Measurements from ENCODE around the gene CTIF.

CTIF gene

DNA sequence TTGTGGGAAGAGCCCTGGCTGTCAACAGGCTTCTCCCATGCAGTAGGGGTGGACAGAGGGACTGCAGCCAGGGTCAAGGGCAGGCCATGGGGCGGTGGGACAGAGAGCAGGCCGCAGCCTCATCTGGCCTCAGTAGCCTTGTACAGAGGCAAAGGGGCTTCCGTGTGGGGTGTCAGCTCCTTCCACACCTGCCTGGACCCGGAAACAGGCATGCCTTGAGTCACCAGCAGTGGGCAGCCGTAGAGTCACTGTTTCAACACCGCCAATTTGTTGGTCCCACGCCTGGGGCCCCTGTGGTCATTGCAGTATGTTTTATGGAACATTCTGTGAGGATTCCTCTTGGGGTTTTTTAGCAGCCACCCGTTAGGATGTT, 238.9 kb downstream of the CTIF start:
- TF ChIP-seq, protein P1, sequence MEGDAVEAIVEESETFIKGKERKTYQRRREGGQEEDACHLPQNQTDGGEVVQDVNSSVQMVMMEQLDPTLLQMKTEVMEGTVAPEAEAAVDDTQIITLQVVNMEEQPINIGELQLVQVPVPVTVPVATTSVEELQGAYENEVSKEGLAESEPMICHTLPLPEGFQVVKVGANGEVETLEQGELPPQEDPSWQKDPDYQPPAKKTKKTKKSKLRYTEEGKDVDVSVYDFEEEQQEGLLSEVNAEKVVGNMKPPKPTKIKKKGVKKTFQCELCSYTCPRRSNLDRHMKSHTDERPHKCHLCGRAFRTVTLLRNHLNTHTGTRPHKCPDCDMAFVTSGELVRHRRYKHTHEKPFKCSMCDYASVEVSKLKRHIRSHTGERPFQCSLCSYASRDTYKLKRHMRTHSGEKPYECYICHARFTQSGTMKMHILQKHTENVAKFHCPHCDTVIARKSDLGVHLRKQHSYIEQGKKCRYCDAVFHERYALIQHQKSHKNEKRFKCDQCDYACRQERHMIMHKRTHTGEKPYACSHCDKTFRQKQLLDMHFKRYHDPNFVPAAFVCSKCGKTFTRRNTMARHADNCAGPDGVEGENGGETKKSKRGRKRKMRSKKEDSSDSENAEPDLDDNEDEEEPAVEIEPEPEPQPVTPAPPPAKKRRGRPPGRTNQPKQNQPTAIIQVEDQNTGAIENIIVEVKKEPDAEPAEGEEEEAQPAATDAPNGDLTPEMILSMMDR (IDR thresholded peaks at IDR 0.05; ENCODE audit: insufficient read depth, low read length, poor library complexity, severe bottlenecking), result no peak
- TF ChIP-seq EZH2phosphoT487 (conservative IDR thresholded peaks at IDR 0.05; ENCODE audit: low read length), result no peak
- H3K4me3 ChIP-seq (ENCODE audit: insufficient read depth, low read length, poor library complexity, severe bottlenecking), result no peak overlapping the region
- no peaks in the 10 kb centered on the region for H3K79me2 ChIP-seq (ENCODE audit: insufficient read depth, low read length)
- no peak overlapping the region for H3K9ac ChIP-seq (ENCODE audit: low read length)
- H3K9me2 ChIP-seq (replicated peaks; ENCODE audit: insufficient read depth, low read length), result no peaks in the 10 kb centered on the region
- no peak overlapping the region for H3K27ac ChIP-seq (ENCODE audit: low read depth, low read length)
- H3F3A ChIP-seq (ENCODE audit: insufficient read depth), result no peaks in the 10 kb centered on the region
- no peaks in the 10 kb centered on the region for H3K9me3 ChIP-seq (ENCODE audit: insufficient read depth, low read length)
- no peaks in the 10 kb centered on the region for H3K36me3 ChIP-seq (ENCODE audit: low read length)
- H3K27me3 ChIP-seq (ENCODE audit: low read length), result no peaks in the 10 kb centered on the region
- no peak overlapping the region for H3K4me2 ChIP-seq (ENCODE audit: low read depth, low read length, poor library complexity, severe bottlenecking)
- no peak overlapping the region for H2AFZ ChIP-seq (ENCODE audit: low read depth, low read length, severe bottlenecking)
- H4K20me1 ChIP-seq (ENCODE audit: low read depth, low read length), result no peaks in the 10 kb centered on the region

DNA sequence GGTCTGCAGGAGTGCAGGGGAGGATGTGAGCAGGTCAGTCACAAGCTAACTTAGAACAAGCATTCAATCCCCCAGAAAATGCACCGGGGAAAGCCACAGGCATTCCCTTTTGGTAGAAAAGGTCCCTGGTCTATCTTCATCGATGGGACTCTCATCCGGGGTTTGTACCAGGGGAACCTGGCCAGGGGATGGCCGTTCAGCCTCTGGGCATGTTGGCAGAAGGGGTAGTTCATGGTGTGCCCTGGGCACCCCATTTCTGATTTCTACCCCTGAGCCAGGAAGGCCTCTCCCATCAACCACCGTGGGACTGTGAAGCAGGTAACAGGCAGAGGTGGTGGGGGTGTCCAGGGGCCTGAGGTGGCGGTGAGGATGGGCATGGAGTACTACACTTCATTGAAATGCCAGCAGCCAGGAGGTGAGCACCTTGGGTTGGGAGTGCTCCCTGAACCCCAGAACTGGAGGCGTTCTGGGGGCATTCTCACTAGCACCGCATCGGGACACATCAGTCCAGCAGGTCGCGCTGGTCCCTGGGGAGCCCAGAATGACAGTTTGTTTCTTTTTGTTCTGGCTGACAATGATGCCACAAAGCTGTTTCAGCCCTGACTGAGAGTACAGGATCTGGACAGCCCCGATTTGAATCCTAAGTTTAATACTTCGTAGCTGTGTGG, 239.6 kb downstream of the CTIF start:
- no peak for TF ChIP-seq EZH2phosphoT487 (conservative IDR thresholded peaks at IDR 0.05; ENCODE audit: low read length)
- TF ChIP-seq, protein P1 (IDR thresholded peaks at IDR 0.05; ENCODE audit: insufficient read depth, low read length, poor library complexity, severe bottlenecking), result no peak
- H3K36me3 ChIP-seq (ENCODE audit: low read length), result no peaks in the 10 kb centered on the region

DNA sequence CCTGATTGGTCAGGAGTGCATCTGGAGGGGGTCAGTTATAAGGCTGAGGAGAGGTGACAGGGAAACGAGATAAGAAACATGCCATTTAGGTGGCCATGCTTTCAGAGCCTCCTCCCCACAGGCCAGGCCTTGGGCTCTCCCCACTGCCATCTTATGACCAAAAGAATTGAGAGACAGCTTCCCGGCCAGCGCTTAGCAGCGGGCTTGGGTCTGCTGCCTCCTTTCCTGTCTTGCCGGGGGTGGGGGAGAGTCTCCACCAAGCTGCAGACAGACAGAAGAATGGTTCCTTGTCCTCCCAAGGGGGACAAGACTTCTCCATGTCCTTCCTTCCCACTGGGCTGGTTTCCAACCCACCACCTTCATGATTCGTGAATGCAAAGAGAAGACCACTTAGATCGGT, 240.6 kb downstream of the CTIF start:
- Histone ChIP-seq H3K9ac (ENCODE audit: low read length) (no peak overlapping the region), H3K27ac (ENCODE audit: low read depth, low read length) (no peak overlapping the region), H2AFZ (ENCODE audit: low read depth, low read length, severe bottlenecking) (no peak overlapping the region), H3K79me2 (ENCODE audit: insufficient read depth, low read length) (no peaks in the 10 kb centered on the region), H3K27me3 (ENCODE audit: low read length) (no peaks in the 10 kb centered on the region), H4K20me1 (ENCODE audit: low read depth, low read length) (no peaks in the 10 kb centered on the region), H3K9me3 (ENCODE audit: insufficient read depth, low read length) (no peaks in the 10 kb centered on the region), H3K4me3 (ENCODE audit: insufficient read depth, low read length, poor library complexity, severe bottlenecking) (no peak overlapping the region), H3K4me2 (ENCODE audit: low read depth, low read length, poor library complexity, severe bottlenecking) (no peak overlapping the region), H3K9me2 (replicated peaks; ENCODE audit: insufficient read depth, low read length) (no peaks in the 10 kb centered on the region), H3F3A (ENCODE audit: insufficient read depth) (no peaks in the 10 kb centered on the region), H3K36me3 (ENCODE audit: low read length) (no peaks in the 10 kb centered on the region)
- no peak for TF ChIP-seq EZH2phosphoT487 (conservative IDR thresholded peaks at IDR 0.05; ENCODE audit: low read length)
- TF ChIP-seq, protein P1 (IDR thresholded peaks at IDR 0.05; ENCODE audit: insufficient read depth, low read length, poor library complexity, severe bottlenecking), result no peak

More for the DNA sequence above, 239.6 kb downstream of the CTIF start:
- Histone ChIP-seq H3F3A (ENCODE audit: insufficient read depth) (no peaks in the 10 kb centered on the region), H3K27me3 (ENCODE audit: low read length) (no peaks in the 10 kb centered on the region), H4K20me1 (ENCODE audit: low read depth, low read length) (no peaks in the 10 kb centered on the region), H2AFZ (ENCODE audit: low read depth, low read length, severe bottlenecking) (no peak overlapping the region), H3K9me2 (replicated peaks; ENCODE audit: insufficient read depth, low read length) (no peaks in the 10 kb centered on the region), H3K79me2 (ENCODE audit: insufficient read depth, low read length) (no peaks in the 10 kb centered on the region), H3K9ac (ENCODE audit: low read length) (no peak overlapping the region), H3K9me3 (ENCODE audit: insufficient read depth, low read length) (no peaks in the 10 kb centered on the region), H3K4me3 (ENCODE audit: insufficient read depth, low read length, poor library complexity, severe bottlenecking) (no peak overlapping the region), H3K27ac (ENCODE audit: low read depth, low read length) (no peak overlapping the region), H3K4me2 (ENCODE audit: low read depth, low read length, poor library complexity, severe bottlenecking) (no peak overlapping the region)
